GM19395 (cell line): ENCODE data around the gene RAMP3.

Experiments
- ATAC-seq: cut with Tn5 transposase; IDR thresholded peaks from one replicate; pipeline ENCODE4 v1.9.1; 2021; ENCODE audit warnings: mild to moderate bottlenecking, moderate library complexity; ENCODE audit not compliant: unreplicated experiment

The RAMP3 gene

GRCh38 chr7:45178241-45179225 is 20.9 kb downstream of the RAMP3 start:
- ATAC-seq: no peak

GRCh38 chr7:45179666-45180065 is 22.1 kb downstream of the RAMP3 start:
- ATAC-seq: no peak

DNA sequence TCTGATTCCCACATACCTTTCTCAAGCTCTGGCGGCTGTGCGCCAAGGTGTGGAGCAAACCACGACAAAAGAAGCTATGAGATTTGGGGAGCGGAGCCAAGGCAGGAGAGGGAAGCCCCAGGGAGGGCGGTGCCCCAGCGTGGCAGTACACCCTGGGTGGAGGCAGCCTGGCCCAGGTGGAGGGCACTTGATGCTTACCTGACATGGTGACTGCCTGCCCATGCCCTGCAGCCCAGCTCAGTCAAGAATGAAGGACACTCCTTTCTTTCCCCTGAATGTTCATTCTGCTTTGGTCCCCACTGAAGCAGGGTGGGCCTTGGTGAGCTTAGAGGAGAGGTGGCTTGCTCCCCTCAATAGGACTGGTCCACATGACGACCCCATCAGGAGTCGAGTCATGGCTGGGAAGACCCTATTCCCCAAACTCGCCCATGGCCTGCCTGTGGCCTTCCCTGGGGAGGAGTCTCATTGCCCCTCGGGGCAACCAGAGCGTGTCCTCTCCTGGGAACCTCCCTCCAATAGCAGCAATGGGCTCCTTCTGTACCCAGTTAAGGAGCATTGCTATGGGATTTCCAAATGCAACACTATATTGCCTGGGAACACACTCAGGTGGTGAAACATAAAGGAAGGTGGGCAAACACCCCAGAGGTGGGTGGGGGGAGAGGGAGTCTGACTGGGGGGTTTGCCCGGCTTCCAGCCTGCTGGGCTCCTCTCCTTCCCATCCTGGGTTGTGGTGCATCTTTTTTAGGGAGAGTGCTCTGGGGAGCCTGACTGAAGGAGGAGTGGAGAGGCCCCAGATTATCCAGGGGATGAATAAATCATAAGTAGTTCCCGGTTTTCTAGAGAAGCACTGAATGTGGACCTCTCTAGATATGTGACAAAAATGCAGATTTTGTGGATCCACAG is 22.7 kb downstream of the RAMP3 start:
- ATAC-seq: no peak

- no peak for ATAC-seq
Measured at GRCh38 chr7:45181286-45181960, 23.8 kb downstream of the RAMP3 start.

DNA sequence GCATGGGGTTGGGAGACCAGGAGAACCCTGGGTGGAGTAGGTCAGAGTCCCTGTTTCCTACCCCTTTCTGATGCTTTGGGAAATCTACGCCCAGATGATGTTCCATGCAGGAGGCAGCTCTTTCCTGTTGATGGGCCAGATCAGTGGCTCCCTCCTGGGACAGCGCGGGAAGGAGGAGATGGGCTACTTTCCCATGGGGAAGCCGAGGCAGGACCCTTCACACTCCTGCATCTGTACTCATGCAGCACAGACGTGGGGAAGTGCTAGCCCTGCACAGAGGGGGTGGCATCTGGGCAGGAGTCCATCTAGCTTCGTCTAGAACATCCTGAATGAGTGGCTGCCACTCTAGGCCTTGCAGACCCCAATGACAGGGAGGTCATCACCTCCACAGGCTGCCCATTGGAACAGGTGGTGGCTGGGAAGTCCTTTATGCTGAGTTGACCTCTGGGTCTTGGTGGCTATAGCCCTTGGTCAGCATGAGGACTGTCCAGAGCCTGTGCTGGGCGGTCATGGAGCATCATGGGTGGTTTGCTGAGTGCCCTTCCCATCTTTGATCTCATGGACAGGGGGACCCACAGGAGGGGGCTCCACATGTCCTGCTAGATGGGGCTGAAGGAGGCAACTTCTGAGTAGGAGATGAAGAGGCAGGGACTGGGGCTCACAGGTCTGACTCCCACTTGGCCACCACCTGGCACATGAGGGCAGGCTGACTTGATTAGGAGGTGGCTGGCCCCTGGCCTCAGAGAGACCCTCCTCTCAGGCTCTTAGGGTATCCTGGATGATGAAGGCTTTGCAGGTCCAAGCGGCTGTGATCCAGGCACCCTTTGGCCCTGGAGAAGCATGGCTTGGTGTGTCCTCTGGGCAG is 24.6 kb downstream of the RAMP3 start:
- ATAC-seq: no peak

DNA sequence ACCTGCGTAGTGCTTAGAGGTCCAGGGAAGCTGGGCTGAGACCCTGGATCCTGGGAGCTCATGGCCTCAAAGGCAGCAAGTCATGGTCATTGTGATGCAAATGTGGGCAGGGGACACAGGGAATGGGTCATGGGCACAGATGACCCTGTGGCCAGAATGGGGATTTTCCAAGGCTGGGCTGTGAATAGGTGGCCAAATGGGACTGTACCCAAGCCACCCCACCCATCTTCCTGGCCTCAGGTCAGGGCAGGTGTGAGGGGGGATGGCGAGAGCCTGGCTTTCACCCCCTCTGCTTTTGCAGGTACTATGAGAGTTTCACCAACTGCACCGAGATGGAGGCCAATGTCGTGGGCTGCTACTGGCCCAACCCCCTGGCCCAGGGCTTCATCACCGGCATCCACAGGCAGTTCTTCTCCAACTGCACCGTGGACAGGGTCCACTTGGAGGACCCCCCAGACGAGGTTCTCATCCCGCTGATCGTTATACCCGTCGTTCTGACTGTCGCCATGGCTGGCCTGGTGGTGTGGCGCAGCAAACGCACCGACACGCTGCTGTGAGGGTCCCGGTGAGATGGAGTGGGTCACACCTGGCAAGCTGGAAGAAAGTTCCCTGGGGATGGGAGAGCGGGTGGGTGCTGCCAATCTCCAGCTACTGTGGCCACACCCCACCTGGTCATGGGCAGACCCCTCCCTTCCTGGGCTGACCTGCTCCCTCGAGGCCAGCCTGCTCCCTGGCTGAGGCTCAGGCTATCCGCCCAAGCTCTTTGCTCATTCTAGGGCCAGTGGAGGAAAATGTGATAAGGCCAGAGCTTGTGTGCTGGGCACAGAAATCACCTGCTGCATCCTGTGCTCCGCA is 25.5 kb downstream of the RAMP3 start:
- ATAC-seq: no peak

- no peak for ATAC-seq
Measured at GRCh38 chr7:45183711-45184210, 26.2 kb downstream of the RAMP3 start.

DNA sequence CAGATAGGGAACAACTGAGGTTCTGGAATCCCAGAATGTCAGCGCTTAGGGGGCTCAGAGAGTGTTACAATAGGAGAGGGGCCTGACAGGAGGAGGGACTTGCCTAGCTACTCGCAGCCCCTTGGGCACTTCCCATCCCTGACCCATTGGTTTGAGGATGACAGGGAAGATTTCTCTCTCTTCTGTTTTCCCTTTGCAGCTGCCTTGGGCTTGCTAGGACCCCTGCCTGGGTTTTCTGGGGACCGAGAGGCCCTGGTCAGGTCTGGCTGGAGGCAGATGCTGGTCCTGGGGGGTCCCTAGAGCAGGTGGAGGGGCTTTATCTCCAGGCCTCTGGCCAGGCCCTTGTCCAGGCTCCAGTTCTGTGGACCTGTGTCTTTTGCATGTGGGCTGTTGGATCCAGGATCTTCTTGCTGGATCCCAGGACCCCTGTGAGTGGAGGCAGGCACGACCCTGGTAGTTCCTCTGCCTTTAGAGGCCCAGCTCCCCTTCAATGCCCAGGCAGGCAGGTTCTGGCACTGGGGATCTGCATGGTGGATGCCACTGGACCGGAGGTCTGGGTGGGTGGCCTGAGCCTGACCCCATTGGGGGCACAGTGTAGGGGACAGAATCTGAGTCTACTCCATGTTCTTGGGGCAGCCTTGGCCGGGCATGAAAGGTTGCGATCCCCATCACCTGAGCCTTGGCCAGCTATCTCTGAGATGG is 26.9 kb downstream of the RAMP3 start:
- no peak for ATAC-seq

- ATAC-seq: no peak
Measured at GRCh38 chr7:45185028-45185863, 27.7 kb downstream of the RAMP3 start.

DNA sequence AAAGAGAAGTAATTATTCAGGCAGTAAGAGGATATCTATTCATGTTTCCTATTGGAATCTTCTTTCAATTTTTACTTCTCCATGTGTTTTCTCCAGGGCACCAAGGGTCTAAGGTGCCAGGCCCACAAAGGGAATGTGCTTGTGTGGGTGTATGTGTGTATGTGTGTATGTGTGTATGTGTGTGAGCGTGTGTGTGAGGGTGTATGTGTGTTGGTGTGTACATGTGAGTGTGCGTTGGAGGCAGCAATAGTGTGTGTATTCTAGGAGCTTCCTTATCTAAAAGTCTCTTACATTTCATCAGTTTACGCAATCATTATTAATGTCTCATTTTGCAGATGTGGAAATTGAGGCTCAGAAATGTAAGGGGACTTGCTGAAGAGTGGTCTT is 28.3 kb downstream of the RAMP3 start:
- no peak for ATAC-seq

DNA sequence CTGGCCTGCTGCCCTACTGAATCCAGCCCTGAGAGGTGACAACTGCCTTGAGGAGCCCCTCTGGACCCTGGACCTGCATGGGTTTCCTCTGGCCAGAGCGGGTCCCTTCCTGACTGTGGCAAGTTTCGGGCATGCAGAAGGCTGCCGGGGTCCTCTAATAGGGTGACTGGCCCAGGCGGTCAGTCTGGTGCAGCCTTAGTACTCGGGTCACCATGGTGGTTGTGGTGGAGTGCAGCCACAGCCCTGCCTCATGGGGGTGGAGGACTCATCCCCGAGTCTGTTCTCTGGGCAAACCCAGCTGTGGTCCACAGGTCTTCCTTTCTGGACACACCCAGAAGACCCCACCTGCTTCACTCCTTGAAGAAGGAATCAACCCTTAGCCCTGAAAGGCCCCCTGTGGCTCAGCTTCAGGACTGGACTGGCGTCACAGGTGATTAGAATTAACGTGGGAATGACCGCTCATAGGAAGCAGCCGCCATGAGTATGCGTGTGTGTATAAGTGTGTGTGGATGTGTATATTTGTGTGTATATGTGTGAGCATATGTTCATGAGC is 28.7 kb downstream of the RAMP3 start:
- no peak for ATAC-seq

GRCh38 chr7:45187089-45187945 is 29.7 kb downstream of the RAMP3 start:
- no peak for ATAC-seq

DNA sequence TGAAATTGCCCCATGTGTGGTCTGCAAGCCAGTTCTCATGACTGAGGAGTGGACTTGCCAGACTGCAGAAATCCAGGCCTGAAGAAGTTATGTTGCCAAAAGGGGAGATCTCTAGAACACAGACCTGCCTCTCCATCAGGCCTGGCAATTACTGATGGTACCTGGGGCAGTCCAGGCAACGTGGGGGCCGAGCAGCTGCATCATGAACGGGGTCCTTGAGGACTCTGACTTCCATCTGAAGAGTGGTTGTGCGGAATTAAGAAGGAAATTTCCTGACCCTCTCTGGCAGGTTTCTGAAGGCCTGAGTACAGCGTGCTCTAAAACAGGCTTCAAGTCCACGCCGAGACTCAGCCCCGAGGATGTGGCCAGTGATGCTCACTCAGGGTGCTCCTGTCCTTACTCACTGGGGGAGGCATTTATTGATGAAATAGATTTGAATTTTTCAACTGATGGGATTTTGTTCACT is 30.4 kb downstream of the RAMP3 start:
- ATAC-seq: no peak

DNA sequence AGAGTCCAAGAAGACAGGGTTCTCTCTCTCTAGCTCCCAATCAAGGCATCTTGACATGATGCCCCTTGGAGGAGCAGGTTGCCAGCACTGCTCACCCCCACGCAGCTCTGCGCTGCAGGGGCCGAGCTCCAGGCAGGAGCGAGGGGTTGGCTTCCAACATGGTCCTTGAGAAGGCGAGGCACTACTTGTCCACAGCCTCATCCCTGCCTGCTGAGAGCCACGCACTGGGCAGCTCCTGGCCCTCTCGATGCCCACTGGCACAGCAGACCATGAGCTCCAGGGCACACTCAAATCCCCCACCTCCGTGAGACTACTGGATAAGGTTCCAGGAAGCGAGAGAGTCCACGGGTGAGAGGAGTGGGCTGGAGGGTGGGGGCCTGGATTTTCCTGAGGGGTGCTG is 31.1 kb downstream of the RAMP3 start:
- ATAC-seq: no peak

- ATAC-seq: no peak
Measured at GRCh38 chr7:45189151-45189970, 31.8 kb downstream of the RAMP3 start.
